ENCODE results near the gene DELE1.

DNA sequence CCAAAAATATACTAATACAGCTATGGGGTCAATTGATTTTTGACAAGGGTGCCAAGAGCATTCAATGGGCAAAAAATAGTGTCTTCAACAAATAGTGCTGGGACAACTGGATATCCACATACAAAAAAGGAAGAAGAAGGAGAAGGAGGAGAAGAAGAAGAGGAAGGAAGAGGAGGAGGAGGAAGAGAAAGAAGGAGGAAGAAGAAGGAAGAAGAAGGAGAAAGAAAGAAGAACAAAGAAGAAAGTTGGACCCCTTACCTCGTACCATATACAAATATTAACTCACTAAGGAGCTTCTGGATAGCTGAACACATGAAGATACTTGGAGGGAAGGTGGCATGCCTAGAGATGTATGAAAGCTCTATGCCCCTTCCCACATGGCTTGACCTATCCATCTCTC, 17.2 kb upstream of the DELE1 start:
- TF ChIP-seq, protein P1, sequence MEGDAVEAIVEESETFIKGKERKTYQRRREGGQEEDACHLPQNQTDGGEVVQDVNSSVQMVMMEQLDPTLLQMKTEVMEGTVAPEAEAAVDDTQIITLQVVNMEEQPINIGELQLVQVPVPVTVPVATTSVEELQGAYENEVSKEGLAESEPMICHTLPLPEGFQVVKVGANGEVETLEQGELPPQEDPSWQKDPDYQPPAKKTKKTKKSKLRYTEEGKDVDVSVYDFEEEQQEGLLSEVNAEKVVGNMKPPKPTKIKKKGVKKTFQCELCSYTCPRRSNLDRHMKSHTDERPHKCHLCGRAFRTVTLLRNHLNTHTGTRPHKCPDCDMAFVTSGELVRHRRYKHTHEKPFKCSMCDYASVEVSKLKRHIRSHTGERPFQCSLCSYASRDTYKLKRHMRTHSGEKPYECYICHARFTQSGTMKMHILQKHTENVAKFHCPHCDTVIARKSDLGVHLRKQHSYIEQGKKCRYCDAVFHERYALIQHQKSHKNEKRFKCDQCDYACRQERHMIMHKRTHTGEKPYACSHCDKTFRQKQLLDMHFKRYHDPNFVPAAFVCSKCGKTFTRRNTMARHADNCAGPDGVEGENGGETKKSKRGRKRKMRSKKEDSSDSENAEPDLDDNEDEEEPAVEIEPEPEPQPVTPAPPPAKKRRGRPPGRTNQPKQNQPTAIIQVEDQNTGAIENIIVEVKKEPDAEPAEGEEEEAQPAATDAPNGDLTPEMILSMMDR (conservative IDR thresholded peaks at IDR 0.05) = no peak
- TF ChIP-seq ZFX (IDR thresholded peaks at IDR 0.05) = no peak
